GM18519 (cell line): ENCODE results near the gene UGT1A6.
"Not testable (repeated sequence)": the region's sequence is repeated elsewhere in the genome, so short reads cannot be mapped to it uniquely, and the experiment has no call there.

Experiments
- ATAC-seq: cut with Tn5 transposase; IDR thresholded peaks from one replicate; pipeline ENCODE4 v1.9.1; 2021; ENCODE audit warnings: mild to moderate bottlenecking, moderate library complexity; ENCODE audit not compliant: unreplicated experiment, low FRiP score

Gene UGT1A6

DNA sequence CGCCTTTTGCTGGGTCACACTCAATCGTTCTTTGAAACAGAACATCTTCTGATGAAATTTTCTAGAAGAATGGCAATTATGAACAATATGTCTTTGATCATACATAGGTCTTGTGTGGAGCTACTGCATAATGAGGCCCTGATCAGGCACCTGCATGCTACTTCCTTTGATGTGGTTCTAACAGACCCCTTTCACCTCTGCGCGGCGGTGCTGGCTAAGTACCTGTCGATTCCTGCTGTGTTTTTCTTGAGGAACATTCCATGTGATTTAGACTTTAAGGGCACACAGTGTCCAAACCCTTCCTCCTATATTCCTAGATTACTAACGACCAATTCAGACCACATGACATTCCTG, 20.5 kb downstream of the UGT1A6 start:
- ATAC-seq = no peak

DNA sequence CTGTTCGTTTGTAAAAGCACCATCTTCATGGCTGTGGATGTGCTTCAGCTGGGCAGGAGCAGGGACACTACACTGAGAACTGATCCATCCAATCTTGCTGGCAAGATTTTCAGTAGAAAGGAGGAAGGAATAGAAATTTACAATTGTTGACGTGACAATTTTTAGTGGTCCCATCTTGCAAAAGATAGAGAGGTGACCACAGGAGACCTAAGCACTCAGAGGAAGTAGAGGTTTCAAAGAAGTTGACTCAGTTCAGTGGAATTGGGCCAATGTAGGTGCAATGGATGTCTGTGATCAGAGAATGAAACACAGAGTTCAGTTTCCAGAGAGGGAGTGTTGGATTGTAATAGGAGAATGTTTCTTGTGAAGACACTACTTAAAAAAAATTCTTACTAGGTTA, 21.4 kb downstream of the UGT1A6 start:
- no peak for ATAC-seq

DNA sequence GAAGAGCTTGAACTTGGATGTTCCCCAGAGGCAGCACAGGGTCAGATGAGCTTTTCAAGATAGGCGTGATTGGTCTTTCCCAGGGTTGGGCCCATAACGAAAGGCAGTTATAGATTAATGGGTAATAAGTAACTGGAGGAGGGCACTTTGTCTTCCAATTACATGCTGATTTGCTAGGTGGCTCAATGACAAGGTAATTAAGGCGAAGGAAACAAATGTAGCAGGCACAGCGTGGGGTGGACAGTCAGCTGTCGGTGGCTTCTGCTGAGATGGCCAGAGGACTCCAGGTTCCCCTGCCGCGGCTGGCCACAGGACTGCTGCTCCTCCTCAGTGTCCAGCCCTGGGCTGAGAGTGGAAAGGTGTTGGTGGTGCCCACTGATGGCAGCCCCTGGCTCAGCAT, 25.9 kb downstream of the UGT1A6 start, which contains the start of gene UGT1A4:
TSS of gene UGT1A4 (plus strand) at position 185 of the 400 bp plus-strand sequence. CDS start at position 270, 85 bp downstream.
- no peak for ATAC-seq

DNA sequence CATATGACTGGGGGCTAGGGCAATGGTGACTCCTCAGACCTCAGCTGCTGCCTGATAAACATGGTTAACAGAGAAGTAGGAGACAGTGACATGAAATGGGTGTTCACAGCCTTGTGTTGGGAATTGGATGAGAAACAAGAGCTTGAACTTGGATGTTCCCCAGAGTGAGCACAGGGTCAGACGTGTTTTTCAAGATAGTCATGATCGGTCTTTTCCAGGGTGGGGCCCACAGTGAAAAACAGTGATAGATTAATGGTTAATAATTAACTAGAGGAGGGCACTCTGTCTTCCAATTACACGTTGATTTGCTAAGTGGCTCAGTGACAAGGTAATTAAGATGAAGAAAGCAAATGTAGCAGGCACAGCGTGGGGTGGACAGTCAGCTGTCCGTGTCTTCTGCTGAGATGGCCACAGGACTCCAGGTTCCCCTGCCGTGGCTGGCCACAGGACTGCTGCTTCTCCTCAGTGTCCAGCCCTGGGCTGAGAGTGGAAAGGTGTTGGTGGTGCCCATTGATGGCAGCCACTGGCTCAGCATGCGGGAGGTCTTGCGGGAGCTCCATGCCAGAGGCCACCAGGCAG, 36.1 kb downstream of the UGT1A6 start, which contains the start of gene UGT1A3:
TSS of gene UGT1A3 (plus strand) at position 320 of the 579 bp plus-strand sequence. CDS start at position 405, 85 bp downstream.
- ATAC-seq = no peak

DNA sequence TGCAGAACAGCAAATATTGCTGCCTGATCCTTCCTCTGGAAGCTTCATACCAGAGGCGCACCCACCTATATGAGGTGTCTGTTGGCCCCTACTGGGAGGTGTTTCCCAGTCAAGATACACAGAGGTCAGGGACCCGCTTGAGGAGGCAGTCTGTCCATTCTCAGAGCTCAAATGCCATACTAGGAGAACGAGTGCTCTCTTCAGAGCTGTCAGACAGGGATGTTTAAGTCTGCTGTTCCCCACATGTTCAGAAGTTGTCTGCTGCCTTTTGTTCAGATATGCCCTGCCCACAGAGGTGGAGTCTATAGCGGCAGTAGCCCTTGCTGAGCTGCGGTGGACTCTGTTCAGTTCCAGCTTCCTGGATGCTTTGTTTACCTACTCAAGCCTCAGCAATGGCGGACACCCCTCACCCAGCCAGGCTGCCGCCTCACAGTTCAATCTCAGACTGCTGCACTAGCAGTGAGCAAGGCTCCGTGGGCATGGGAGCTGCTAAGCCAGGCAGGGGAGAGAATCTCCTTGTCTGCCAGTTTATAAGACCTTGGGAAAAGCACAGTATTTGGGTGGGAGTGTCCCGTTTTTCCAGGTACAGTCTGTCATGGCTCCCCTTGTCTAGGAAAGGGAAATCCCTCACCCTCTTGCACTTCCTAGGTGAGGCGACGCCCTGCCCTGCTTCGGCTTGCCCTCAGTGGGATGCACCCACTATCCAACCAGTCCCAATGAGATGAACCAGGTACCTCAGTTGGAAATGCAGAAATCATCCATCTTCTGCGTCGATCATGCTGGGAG, 44.4 kb downstream of the UGT1A6 start:
- ATAC-seq = not testable (repeated sequence)

DNA sequence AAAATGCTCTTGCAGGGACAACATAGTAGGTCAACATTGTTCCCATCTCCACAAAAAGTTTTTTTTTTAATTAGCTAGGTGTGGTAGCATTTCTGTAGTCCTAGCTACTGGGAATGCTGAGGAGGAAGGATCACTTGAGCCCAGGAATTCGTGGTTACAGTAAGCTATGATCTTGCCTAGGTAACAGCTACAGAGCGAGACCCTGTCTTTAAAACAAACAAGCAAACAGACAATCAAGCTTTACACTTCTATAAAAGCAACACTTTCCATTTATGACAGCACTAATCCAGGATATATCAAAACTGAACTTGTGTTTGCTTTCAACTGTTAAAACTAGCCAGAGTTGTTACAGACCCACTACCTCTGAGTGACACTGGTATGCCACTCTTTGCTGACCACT, 48.2 kb downstream of the UGT1A6 start:
- no peak for ATAC-seq

DNA sequence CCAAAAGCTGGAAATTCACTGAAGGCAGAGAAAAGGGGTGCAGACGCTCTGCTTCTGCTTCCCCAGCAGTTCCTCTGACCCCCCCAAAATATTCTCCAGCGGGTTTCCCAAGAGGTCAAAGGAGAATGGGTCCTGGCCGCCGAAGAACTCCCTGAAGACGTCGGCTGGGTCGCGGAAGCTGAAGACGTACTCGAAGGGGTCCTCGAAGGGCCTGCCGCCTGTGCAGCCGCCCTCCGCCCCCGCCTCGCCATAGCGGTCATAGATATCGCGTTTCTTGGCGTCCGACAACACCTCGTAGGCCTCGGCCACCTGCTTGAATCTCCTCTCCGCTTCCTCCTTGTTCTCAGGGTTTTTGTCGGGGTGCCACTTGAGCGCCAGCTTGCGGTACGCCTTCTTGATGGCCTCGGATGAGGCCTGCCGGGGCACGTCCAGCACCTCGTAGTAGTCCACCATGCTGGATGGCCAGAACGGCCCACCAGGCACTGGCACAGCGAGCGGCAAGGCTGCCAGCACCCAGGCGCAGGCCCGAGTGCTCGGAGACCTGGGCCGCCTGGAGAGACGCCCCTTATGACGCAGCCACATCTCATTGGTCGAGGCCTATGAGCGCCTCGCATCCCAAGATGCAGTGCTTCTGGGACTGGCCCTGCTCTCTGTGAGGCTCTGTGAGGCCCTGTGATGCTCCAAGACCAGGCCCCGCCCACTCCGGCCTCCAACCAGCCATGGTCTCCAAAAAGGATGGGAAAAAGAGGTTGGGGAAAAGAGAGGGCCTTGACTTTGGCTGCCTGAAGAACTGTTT, 51.0 kb downstream of the UGT1A6 start:
- ATAC-seq = no peak

DNA sequence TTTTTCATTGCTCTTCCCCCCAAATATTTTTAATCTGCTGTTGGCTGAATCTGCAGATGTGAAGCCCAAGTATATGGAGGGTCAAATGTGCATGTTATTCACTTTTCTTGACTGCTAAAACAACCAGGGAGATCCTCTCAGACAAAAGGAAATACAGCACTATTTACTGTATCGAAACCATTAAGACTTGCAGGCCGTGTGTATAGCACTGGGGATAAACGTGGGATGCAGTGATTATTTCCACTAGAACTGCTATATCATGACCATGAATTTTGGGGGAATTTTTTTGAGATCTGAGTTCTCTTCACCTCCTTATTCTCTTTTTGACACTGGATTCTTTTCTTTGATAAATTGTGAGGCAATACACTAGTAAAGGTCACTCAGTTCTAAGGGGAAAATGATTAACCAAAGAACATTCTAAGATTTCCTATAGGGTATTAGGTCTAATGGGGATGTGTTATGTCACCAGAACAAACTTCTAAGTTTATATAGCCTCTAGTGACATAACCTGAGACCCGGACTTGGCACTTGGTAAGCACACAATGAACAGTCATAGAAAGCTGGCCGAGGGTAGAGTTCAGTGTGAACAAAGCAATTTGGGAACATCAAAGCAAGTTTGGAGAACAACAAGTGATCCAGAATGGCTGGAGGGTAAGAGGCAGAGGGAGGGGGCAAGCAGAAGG, 52.5 kb downstream of the UGT1A6 start:
- ATAC-seq = no peak

DNA sequence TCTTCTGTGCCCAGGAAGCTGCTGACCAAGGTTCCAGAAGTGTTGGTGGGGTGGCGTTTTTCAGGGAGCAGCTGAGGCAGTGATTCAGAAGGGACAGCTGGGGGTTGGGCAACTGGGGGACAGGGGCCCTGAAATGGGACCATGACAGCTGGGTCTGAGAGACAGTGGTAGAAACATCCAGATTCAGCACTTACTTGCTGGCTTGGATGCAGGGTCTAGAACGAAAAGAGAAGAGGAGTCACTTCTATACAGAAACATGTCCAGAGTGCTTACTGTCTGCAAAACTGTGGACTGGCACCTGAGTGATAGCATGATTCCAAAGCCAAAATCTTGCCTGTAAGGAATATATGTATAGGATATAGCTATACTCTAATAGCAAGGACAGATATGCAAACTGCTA, 53.1 kb downstream of the UGT1A6 start:
- not testable (repeated sequence) for ATAC-seq

DNA sequence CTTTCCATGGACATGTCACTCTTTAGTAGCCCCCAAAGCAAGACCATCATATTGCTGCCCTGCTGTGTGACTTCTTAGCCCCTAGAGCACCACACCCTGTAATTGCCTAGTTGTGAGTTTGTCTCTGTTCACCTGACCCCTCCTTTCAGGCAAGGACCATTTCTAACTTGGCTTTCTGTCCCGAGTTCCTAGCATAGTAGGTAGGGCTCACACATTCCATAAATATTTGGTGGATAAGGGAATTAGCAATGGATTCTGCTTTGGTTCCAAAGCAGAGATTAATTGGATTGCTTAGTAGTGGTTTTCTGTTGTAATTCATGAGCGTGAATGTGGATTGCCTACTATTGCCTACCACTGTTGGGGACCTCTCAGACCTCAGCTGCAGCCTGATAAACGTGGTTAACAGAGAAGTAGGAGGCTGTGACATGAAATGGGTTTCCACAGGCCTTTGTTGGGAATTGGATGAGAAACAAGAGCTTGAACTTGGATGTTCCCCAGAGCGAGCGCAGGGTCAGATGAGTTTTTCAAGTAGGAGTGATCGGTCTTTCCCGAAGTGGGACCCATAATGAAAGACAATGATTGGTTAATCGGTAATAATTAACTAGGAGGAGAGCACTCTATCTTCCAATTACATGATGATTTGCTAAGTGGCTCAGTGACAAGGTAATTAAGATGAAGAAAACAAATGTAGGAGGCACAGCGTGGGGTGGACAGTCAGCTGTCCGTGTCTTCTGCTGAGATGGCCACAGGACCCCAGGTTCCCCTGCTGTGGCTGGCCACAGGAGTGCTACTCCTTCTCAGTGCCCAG, 54.0 kb downstream of the UGT1A6 start:
- no peak for ATAC-seq

DNA sequence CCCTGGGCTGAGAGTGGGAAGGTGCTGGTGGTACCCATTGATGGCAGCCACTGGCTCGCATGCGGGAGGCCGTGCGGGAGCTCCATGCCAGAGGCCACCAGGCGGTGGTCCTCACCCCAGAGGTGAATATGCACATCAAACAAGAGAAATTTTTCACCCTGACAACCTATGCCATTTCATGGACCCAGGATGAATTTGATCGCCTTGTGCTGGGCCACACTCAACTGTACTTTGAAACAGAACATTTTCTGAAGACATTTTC, 54.5 kb downstream of the UGT1A6 start:
- no peak for ATAC-seq

DNA sequence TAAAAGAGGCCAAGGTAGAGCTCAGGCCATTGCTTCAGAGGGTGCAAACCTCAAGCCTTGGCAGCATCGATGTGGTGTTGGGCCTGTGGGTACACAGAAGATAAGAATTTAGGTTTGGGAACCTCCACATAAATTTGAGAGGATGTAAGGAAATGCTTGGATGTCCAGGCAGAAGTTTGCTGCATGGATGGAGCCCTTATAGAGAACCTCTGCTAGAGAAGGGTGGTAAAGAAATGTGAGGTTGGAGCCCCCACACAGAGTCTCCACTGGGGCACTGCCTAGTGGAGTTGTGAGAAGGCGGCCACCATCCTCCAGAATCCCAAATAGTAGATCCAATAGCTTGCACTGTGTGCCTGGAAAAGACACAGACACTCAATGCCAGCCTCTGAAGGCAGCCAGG, 58.0 kb downstream of the UGT1A6 start:
- not testable (repeated sequence) for ATAC-seq

DNA sequence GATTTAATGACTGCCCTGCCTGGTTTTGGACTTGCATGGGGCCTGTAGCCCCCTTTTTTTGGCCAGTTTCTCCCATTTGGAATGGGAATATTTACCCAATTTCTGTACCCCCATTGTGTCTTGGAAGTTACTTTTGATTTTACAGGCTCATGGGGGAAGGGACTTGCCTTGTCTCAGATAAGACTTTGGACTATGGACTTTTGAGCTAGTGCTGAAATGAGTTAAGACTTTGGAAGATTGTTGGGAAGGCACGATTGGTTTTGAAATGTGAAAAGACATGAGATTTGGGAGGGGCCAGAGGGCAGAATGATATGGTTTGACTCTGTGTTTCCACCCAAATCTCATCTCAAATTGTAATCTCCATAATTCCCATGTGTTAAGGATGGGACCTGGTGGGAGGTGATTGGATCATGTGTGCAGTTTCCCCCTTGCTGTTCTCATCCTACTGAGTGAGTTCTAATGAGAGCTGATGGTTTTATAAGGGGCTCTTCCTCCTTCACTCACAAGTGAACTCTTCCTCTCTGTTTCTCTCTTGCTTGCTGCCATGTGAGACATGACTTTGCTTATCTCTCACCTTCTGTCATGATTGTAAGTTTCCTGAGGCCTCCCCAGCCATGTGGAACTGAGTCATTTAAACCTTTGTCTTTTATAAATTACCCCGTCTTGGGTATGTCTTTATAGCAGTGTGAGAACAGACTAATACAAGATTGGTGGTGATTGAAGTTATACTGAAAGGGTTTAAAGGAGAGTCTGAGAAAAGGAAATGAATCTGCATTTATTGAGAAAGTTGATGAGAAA, 58.7 kb downstream of the UGT1A6 start:
- not testable (repeated sequence) for ATAC-seq

DNA sequence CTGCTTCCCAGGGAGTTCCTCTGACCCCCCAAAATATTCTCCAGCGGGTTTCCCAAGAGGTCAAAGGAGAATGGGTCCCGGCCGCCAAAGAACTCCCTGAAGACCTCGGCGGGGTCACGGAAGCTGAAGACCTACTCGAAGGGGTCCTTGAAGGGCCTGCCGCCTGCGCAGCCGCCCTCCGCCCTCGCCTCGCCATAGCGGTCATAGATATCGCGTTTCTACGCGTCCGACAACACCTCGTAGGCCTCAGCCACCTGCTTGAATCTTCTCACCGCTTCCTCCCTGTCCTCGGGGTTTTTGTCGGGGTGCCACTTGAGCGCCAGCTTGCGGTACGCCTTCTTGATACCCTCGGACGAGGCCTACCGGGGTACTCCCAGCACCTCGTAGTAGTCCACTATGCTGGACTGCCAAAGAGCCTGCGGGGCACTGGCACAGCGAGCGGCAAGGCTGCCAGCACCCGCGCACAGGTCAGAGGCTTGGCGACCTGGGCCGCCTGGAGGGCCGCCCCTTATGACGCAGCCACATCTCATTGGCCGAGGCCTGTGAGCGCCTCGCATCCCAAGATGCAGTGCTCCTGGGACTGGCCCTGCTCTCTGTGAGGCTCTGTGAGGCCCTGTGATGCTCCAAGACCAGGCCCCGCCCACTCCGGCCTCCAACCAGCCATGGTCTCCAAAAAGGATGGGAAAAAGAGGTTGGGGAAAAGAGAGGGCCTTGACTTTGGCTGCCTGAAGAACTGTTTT, 62.4 kb downstream of the UGT1A6 start:
- no peak for ATAC-seq

DNA sequence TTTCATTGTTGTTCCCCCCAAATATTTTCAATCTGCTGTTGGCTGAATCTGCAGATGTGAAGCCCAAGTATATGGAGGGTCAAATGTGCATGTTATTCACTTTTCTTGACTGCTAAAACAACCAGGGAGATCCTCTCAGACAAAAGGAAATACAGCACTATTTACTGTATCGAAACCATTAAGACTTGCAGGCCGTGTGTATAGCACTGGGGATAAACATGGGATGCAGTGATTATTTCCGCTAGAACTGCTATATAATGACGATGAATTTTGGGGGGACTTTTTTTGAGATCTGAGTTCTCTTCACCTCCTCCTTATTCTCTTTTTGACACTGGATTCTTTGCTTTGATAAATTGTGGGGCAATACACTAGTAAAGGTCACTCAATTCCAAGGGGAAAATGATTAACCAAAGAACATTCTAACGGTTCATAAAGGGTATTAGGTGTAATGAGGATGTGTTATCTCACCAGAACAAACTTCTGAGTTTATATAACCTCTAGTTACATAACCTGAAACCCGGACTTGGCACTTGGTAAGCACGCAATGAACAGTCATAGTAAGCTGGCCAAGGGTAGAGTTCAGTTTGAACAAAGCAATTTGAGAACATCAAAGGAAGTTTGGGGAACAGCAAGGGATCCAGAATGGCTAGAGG, 63.9 kb downstream of the UGT1A6 start:
- ATAC-seq = no peak

DNA sequence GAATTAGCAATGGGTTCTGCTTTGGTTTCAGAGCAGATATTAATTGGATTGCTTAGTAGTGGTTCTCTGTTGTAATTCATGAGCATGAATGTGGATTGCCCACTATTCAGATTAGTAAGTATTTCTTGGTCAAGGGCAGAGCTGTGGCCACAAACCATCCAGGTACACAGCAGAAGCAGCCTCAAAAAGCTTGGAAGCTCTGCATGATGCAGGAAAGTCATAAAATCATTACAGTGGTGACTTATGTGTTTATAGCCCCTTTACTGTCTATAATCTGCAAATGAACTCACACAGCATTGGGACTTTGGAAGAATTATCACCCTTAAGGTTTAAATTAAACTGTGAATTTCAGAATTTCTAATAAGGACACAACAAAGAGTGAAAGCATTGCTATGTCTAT, 65.5 kb downstream of the UGT1A6 start:
- ATAC-seq = no peak

DNA sequence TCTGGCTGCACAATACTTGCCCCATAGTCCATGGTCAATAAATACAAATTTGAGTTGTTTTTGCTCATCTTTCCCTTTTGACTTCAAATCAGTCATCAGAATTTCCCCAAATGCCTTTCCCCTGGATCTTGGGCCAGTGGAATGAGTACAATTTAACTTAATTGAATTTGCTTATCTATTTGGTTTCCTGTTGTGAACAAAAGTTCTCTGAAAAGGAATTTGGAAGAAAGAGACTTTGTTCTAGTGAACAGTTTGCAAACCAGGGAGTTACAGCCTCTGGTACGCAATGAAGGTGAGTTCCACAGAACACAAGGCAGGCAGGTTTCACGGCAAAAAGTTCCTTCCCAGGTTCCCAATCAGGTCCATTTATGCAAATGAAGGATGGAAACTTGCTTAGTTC, 66.2 kb downstream of the UGT1A6 start:
- ATAC-seq = no peak

DNA sequence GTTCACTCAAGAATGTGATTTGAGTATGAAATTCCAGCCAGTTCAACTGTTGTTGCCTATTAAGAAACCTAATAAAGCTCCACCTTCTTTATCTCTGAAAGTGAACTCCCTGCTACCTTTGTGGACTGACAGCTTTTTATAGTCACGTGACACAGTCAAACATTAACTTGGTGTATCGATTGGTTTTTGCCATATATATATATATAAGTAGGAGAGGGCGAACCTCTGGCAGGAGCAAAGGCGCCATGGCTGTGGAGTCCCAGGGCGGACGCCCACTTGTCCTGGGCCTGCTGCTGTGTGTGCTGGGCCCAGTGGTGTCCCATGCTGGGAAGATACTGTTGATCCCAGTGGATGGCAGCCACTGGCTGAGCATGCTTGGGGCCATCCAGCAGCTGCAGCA, 67.4 kb downstream of the UGT1A6 start, which contains the start of gene UGT1A1:
TSS of gene UGT1A1 (plus strand) at position 228 of the 400 bp plus-strand sequence. CDS start at position 246, 18 bp downstream.
- no peak for ATAC-seq
